Measurements from ENCODE around the gene MVK. TPM values are rescaled to one million over a fixed set of nuclear protein-coding genes. Genes with fewer than 3 reads are reported as not detected.

MVK gene
- total RNA-seq, 1 experiment from 2014 or later = 19.2 TPM

DNA sequence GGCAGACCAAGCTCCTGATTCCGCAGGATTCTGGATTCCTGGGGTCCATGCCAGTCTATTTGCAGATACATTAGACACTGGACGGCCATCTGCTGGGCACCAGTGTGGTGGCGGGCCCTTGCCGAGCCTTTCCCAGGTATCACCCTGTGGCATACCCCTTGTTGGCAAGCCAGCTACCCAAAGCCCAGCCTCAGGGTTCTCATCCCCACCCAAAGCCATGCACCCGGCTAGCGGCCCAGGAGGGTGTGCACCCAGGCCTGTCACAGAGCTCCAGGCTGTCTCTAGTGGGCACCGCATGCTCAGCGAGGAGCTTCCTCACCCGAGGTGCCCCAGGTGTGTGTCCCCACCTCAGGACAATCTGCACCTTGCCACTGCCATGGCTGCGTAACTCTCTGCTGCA is 14.0 kb upstream of the MVK start:
- H2BK12ac ChIP-seq (ENCODE audit: insufficient read length, low read depth, low read length) = no peak overlapping the region
- no peaks in the 10 kb centered on the region for H3K27me3 Mint-ChIP-seq (ENCODE audit: low read depth)
- peaks cover 2 to 6% of the 10 kb centered on the region in 2 experiments; a peak in 3 of 4 replicates for H3K4me1 Mint-ChIP-seq
- H4K91ac ChIP-seq (ENCODE audit: insufficient read length, low read depth, low read length) = no peak overlapping the region
- DNase-seq = no peak
- H3K4ac ChIP-seq (ENCODE audit: low read depth, low read length) = no peak overlapping the region
- no peaks in the 10 kb centered on the region for H3K9me3 ChIP-seq (ENCODE audit: control insufficient read depth, low read depth, low read length)
- no peak overlapping the region for H3K9ac ChIP-seq (ENCODE audit: extremely low read depth, insufficient read length, low read length)
- no peaks in the 10 kb centered on the region for H3K23me2 ChIP-seq (ENCODE audit: insufficient read length, low read depth, low read length, poor library complexity, severe bottlenecking)
- no peak overlapping the region for H3K14ac ChIP-seq (ENCODE audit: insufficient read depth, low read length)
- H2BK5ac ChIP-seq (ENCODE audit: insufficient read length, low read length) = no peak overlapping the region
- no peak for TF ChIP-seq CTCF (conservative IDR thresholded peaks at IDR 0.05)
- no peak overlapping the region for H4K8ac ChIP-seq (replicated peaks; ENCODE audit: insufficient read length, low read depth, low read length)
- H2BK15ac ChIP-seq (ENCODE audit: low read depth, low read length) = no peak overlapping the region
- H3T11ph ChIP-seq (ENCODE audit: low read length) = no peak overlapping the region
- H3K4me3 Mint-ChIP-seq = no peak overlapping the region
- no peak overlapping the region for H2AK5ac ChIP-seq (ENCODE audit: insufficient read length, low read length)
- H4K5ac ChIP-seq (ENCODE audit: insufficient read length, low read depth, low read length) = no peak overlapping the region
- H3K56ac ChIP-seq (ENCODE audit: insufficient read length, low read depth, low read length) = no peak overlapping the region
- H3K27ac ChIP-seq (ENCODE audit: insufficient read length, low read depth, low read length) = no peak overlapping the region
- no peak overlapping the region for H2AFZ ChIP-seq (ENCODE audit: low read length)
- no peaks in the 10 kb centered on the region for H4K20me1 ChIP-seq (ENCODE audit: control insufficient read depth, insufficient read depth, insufficient read length)
- no CpG with 5 or more reads among the region's 10 CpGs for WGBS (ENCODE audit: extremely low coverage, insufficient read length, low lambda C conversion rate)
- no peaks in the 10 kb centered on the region for H3K79me1 ChIP-seq (ENCODE audit: insufficient read depth, low read depth, low read length, poor library complexity, severe bottlenecking)
- no peaks in the 10 kb centered on the region for H3K79me2 ChIP-seq (ENCODE audit: insufficient read depth, low read length)
- no peaks in the 10 kb centered on the region for H3K4me1 ChIP-seq (ENCODE audit: insufficient read depth, low read length)
- peaks cover 13 to 15% (median 14%) of the 10 kb centered on the region in 3 experiments for H3K36me3 Mint-ChIP-seq (ENCODE audit: insufficient read depth in 1 of 3, low read depth in 3 of 3)
- no peaks in the 10 kb centered on the region for H3K27me3 ChIP-seq (ENCODE audit: insufficient read depth, low read length)
- no peak overlapping the region for H2BK120ac ChIP-seq (ENCODE audit: low read depth, low read length, poor library complexity, severe bottlenecking)
- no peak overlapping the region for H3K23ac ChIP-seq (ENCODE audit: insufficient read length, low read depth, low read length)
- H3K27ac Mint-ChIP-seq = no peak overlapping the region
- H2BK20ac ChIP-seq (ENCODE audit: low read depth, low read length, poor library complexity, severe bottlenecking) = no peak overlapping the region
- H3K9me3 Mint-ChIP-seq = no peaks in the 10 kb centered on the region; a peak in 1 of 5 replicates
- no peak overlapping the region for H3K18ac ChIP-seq (ENCODE audit: insufficient read length, low read depth, low read length)
- H3K4me2 ChIP-seq (ENCODE audit: insufficient read depth, insufficient read length, low read length) = no peak overlapping the region

Measured in H9 (cell line).